HFF-Myc (cell line): ENCODE data around the gene MNS1.
A peak's percentile ranks its signal among the peaks of the same experiment; 100 is the strongest.

Source experiments
- DNase-seq: peaks from one replicate; pipeline ENCODE4 v3.0.0-alpha.2; 2011; ENCODE audit warnings: low read depth; ENCODE audit errors: extremely low read depth
- H3K4me3 ChIP-seq: replicated peaks from 2 replicates; pipeline ENCODE4 v1.5.1; 2011; ENCODE audit warnings: low read depth, mild to moderate bottlenecking, control low read depth, low read length
- TF ChIP-seq, protein P1 (sequence below): IDR thresholded peaks from 2 replicates; pipeline ENCODE4 v1.5.1; 2012; ENCODE audit warnings: mild to moderate bottlenecking, low read depth, low read length, control low read depth; ENCODE audit errors: missing control alignments

MNS1 gene

DNA sequence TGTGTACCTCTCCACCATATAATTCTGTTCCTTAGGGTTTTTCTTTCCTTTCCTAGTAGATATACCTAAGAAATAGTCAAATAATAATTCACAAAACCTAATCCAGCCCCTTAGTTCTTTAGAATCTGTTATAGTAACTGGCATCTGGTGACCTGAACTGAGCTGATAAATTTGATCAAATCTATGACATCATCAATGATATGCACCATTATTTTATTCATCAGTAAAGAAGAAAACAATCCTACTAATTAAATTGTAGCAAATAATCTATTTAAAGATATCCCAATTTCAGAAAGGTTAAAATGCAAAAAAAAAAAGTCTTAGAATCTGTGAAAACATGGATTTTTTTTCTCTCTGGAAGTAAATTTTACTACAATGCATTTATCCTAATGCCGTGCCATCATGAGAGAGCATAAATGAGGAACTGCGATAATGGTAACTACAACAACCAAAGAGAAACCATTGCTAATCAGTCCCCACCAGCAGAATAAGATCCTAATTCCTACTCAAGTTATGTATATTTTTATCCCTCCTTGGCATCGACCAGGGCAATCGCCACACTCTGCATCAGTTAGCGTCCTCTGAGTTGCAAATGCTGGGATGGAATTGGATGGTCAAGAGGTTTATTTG lies 6.6 kb upstream of the MNS1 start:
- TF ChIP-seq, protein P1, sequence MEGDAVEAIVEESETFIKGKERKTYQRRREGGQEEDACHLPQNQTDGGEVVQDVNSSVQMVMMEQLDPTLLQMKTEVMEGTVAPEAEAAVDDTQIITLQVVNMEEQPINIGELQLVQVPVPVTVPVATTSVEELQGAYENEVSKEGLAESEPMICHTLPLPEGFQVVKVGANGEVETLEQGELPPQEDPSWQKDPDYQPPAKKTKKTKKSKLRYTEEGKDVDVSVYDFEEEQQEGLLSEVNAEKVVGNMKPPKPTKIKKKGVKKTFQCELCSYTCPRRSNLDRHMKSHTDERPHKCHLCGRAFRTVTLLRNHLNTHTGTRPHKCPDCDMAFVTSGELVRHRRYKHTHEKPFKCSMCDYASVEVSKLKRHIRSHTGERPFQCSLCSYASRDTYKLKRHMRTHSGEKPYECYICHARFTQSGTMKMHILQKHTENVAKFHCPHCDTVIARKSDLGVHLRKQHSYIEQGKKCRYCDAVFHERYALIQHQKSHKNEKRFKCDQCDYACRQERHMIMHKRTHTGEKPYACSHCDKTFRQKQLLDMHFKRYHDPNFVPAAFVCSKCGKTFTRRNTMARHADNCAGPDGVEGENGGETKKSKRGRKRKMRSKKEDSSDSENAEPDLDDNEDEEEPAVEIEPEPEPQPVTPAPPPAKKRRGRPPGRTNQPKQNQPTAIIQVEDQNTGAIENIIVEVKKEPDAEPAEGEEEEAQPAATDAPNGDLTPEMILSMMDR: no peak
- DNase-seq: no peak
- H3K4me3 ChIP-seq: no peak overlapping the region

DNA sequence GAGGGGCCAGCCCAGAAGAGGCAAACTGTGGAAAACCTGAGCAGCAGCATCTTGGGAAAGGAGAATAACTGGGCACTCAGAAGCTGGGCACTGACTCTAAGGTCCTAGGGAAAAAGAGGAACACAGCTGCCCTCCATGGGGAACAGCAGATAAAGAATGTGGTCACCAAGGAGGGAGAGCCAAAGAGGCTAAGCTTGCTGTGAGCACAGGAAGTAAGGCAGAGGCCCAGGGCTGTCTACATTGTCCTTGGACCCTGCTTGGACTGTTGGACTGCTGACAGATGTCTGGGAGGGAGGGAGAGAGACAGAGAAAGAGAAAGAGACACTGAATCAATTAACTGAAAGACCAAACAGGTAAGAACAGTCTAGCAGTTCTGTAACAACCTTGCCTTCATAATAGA lies 4.5 kb upstream of the MNS1 start:
- H3K4me3 ChIP-seq: no peak overlapping the region
- no peak for DNase-seq
- TF ChIP-seq, protein P1: no peak

DNA sequence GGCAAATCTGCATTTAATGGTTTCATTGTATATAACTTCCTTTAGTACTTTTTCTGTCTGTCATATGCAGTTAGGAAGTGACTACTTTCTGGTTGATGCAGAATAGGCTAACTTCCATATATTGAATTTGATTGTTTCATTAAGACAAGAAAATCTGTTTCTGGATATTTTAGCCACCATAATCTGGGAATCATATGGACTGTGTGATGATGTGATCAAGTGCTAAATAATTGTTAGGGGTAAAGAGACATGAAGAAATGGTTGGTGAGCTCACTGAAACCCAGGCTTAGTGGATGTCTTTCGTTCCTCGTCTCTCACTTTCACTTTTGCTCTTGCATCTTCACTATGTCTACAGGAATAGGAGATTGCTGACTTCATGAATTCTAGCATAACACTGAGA lies 3.5 kb upstream of the MNS1 start:
- peak overlapping the region; percentile 26 for H3K4me3 ChIP-seq
- DNase-seq: no peak
- TF ChIP-seq, protein P1: no peak

DNA sequence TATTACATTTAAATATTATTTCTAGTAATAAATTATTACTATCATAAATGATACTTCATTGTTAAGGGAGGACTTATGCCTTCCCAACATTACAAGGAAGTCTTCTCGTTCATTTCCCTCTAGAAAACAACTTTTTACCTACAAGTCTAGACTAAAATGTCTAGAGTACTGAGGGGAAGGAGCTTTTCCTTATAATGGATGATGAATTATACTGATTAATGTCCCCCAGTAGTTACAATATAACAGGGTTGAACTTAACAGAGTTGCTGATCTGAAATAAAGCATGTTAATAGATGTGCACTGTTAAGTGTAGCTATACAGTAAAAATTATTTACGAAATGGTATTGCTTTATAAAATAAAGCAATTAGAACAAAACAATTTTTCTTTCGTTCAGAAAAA lies 2.7 kb upstream of the MNS1 start:
- H3K4me3 ChIP-seq: no peak overlapping the region
- TF ChIP-seq, protein P1: no peak
- no peak for DNase-seq

DNA sequence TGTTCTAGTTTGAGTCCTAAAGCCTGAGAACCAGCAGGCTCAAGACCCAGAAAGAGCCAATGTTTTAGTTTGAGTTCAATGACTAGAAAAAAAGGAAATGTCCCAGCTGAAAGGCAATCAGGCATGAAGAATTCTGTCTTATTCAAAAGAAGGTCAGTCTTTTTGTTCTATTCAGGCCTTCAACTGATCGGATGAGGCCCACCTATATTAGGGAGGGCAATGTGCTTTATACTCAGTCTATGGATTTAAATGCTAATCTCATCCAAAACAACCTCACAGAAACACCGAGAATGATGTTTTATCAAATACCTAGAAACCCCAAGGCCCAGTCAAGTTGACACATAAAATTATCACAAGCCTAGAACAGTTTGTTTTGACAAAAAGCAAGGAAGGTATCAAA lies 4.0 kb downstream of the MNS1 start:
- TF ChIP-seq, protein P1: no peak
- no peak for DNase-seq
- no peak overlapping the region for H3K4me3 ChIP-seq

DNA sequence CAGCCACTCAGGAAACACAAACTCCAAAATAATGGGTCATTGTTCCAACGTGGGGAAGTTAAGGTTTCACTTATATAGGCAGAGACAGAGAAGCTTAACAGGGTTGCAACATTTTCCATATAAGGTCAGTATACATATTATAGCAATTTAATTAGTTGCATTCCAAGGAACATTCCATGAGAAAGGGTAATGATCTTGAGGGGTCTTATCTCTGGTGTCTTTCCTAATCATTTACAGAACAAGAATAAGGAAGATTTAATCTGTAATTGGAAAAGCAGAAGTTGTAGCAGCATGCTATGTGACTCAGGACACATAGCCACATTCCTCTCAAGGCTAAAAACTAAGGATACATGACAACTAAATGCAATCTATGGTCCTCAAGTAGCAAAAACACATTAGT lies 4.9 kb downstream of the MNS1 start:
- TF ChIP-seq, protein P1: no peak
- no peak overlapping the region for H3K4me3 ChIP-seq
- no peak for DNase-seq

DNA sequence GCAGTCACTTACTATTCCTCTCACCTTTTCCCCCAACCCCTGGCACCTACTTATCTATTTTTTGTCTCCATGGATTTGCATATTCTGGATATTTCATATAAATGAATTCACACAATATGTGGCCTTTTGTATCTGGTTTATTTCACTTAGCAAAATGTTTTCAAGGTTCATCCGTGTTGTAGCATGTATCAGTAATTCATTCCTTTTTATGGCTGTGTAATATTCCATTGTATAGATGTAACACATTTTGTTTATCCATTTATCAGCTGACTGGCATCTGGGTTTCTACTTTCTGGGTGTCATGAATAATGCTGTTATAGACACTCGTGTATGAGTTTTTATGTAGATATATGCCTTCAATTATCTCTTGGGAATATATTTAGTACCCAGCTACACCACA lies 5.8 kb downstream of the MNS1 start:
- no peak for DNase-seq
- TF ChIP-seq, protein P1: no peak
- H3K4me3 ChIP-seq: no peak overlapping the region
